Smooth muscle cell (in vitro differentiated cells): ENCODE measurements around the gene OR4F15. TPM values are rescaled to one million over a fixed set of nuclear protein-coding genes. Genes with fewer than 3 reads are reported as not detected.

Source experiments
- DNase-seq: peaks from one replicate; lab custom pipeline; 2025; ENCODE audit not compliant: unreplicated experiment; lab: John Stamatoyannopoulos, UW
- H2AFZ ChIP-seq: fragments of 200-600 bp; sonication (generic); 2 replicates; pipeline ENCODE4 v1.6.0; 2016; ENCODE audit warnings: antibody characterized with exemption, low read depth, mild to moderate bottlenecking
- H3F3A ChIP-seq: fragments of 200-600 bp; sonication (generic); 2 replicates; pipeline ENCODE4 v1.6.0; 2017; ENCODE audit warnings: antibody characterized with exemption, low read depth
- H3K27ac ChIP-seq: fragments of 200-600 bp; sonication (generic); 2 replicates; pipeline ENCODE4 v1.5.1; 2016; ENCODE audit warnings: low read depth, mild to moderate bottlenecking
- H3K27me3 ChIP-seq: fragments of 200-600 bp; sonication (generic); 2 replicates; pipeline ENCODE4 v1.6.1; 2016; ENCODE audit warnings: low read depth, mild to moderate bottlenecking
- H3K36me3 ChIP-seq: fragments of 200-600 bp; sonication (generic); 2 replicates; pipeline ENCODE4 v1.5.1; 2016; ENCODE audit warnings: low read depth
- H3K4me1 ChIP-seq: fragments of 200-600 bp; sonication (generic); 2 replicates; pipeline ENCODE4 v1.5.1; 2016; ENCODE audit warnings: low read depth
- H3K4me2 ChIP-seq: fragments of 200-600 bp; sonication (generic); 2 replicates; pipeline ENCODE4 v1.6.0; 2016; ENCODE audit warnings: mild to moderate bottlenecking
- H3K4me3 ChIP-seq: fragments of 200-600 bp; sonication (generic); 2 replicates; pipeline ENCODE4 v1.5.1; 2016; ENCODE audit warnings: mild to moderate bottlenecking
- H3K79me2 ChIP-seq: fragments of 200-600 bp; sonication (generic); 2 replicates; pipeline ENCODE4 v1.6.0; 2016; ENCODE audit warnings: low read depth, mild to moderate bottlenecking
- H3K9ac ChIP-seq: fragments of 200-600 bp; sonication (generic); 2 replicates; pipeline ENCODE4 v1.6.0; 2016; ENCODE audit warnings: low read depth
- H3K9me3 ChIP-seq: fragments of 200-600 bp; sonication (generic); replicated peaks from 2 replicates; pipeline ENCODE4 v1.5.1; 2016; ENCODE audit warnings: low read depth
- H4K20me1 ChIP-seq: fragments of 200-600 bp; sonication (generic); 2 replicates; pipeline ENCODE4 v1.6.0; 2016; ENCODE audit warnings: low read depth
- WGBS: methylation state at CpG from one replicate; pipeline ENCODE4 v1.1.7; 2016; ENCODE audit warnings: low lambda C conversion rate; 5-methylcytosine and 5-hydroxymethylcytosine counted together
- polyA plus RNA-seq: library from polyadenylated mRNA; unstranded; fragments of >200 nt; fragmentation: Nextera tagmentation; extraction: Ambion mirVana; gene quantifications from 2 replicates; pipeline ENCODE4 v1.2.1, GENCODE V29; 2016
- small RNA-seq: library from RNA; depleted of rRNA; stranded (forward); fragments of <200 nt; gene quantifications from one replicate; pipeline ENCODE3, GENCODE V24; 2014
- total RNA-seq: library from RNA; depleted of rRNA; stranded (reverse); fragments of >200 nt; gene quantifications from 2 replicates; pipeline ENCODE4 v1.2.3, GENCODE V29; 2014
- TF ChIP-seq, protein P1 (sequence below): fragments of 200-600 bp; sonication (generic); IDR thresholded peaks from 2 replicates; pipeline ENCODE4 v1.5.1; 2017; ENCODE audit warnings: borderline replicate concordance, mild to moderate bottlenecking, antibody characterized with exemption; ENCODE audit not compliant: insufficient read depth, poor library complexity, severe bottlenecking

The OR4F15 gene
- total and polyA plus RNA-seq, 2 experiments from 2014 or later = not detected

DNA sequence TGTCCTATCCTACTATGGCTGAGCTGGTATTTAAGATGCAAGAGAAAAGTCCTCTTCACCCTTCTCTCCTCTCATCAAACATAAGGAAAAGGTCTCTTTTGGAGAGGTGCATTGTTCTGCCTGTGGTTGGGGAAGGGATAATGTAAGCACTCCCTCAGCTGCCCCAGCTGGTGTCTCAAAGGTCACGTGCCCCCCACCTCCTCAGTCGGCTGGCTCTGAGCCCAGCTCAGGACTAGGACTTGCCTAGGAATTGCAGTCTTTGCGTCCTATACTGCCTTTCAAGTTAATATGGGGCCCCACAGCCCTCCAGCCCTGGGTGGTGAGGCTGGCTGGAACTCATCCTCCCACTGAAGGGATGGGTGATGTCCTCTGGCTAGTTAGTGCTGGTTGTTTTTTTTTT lies 29.7 kb downstream of the OR4F15 start:
- H3K27me3 ChIP-seq = peaks cover 9% of the 10 kb centered on the region
- no peak overlapping the region for H3K27ac ChIP-seq
- H3K4me2 ChIP-seq = no peak overlapping the region
- H2AFZ ChIP-seq = no peak overlapping the region
- TF ChIP-seq, protein P1, sequence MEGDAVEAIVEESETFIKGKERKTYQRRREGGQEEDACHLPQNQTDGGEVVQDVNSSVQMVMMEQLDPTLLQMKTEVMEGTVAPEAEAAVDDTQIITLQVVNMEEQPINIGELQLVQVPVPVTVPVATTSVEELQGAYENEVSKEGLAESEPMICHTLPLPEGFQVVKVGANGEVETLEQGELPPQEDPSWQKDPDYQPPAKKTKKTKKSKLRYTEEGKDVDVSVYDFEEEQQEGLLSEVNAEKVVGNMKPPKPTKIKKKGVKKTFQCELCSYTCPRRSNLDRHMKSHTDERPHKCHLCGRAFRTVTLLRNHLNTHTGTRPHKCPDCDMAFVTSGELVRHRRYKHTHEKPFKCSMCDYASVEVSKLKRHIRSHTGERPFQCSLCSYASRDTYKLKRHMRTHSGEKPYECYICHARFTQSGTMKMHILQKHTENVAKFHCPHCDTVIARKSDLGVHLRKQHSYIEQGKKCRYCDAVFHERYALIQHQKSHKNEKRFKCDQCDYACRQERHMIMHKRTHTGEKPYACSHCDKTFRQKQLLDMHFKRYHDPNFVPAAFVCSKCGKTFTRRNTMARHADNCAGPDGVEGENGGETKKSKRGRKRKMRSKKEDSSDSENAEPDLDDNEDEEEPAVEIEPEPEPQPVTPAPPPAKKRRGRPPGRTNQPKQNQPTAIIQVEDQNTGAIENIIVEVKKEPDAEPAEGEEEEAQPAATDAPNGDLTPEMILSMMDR = no peak
- H3K9ac ChIP-seq = no peak overlapping the region
- WGBS = 89% methylated on average over 3 of the region's 3 CpGs
- DNase-seq = no peak
- no peaks in the 10 kb centered on the region for H3K79me2 ChIP-seq
- no peaks in the 10 kb centered on the region for H3K9me3 ChIP-seq
- H4K20me1 ChIP-seq = no peaks in the 10 kb centered on the region
- H3K36me3 ChIP-seq = no peaks in the 10 kb centered on the region
- H3K4me3 ChIP-seq = no peak overlapping the region
- no peaks in the 10 kb centered on the region for H3F3A ChIP-seq
- H3K4me1 ChIP-seq = no peaks in the 10 kb centered on the region

DNA sequence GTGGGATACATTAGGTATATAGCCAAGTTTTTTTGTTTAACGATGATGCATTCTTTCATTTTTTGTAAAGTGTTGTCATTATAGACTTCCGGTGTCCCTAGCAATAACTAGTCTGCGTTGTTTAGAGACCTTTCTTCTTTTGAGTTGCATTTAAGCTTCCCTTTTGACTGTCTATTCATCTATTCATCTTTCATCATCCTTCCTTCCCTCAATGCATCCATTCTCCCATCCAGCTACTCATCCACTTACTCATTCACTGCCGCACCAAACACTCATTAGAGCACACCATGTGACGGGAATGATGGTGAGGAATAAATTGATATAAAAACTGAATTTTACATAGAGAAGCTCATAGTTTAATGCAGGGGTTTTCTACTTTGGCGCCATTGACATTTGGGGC lies 32.9 kb downstream of the OR4F15 start:
- H2AFZ ChIP-seq = no peak overlapping the region
- no peaks in the 10 kb centered on the region for H4K20me1 ChIP-seq
- no peak for DNase-seq
- H3K4me1 ChIP-seq = no peaks in the 10 kb centered on the region
- H3K27ac ChIP-seq = no peak overlapping the region
- no peak overlapping the region for H3K4me3 ChIP-seq
- H3K9ac ChIP-seq = no peak overlapping the region
- H3K4me2 ChIP-seq = no peak overlapping the region
- TF ChIP-seq, protein P1 = no peak
- no peaks in the 10 kb centered on the region for H3F3A ChIP-seq
- no peaks in the 10 kb centered on the region for H3K79me2 ChIP-seq
- H3K36me3 ChIP-seq = no peaks in the 10 kb centered on the region
- no peaks in the 10 kb centered on the region for H3K9me3 ChIP-seq
- H3K27me3 ChIP-seq = peaks cover 15% of the 10 kb centered on the region
- 59% methylated on average over 6 of the region's 6 CpGs for WGBS

DNA sequence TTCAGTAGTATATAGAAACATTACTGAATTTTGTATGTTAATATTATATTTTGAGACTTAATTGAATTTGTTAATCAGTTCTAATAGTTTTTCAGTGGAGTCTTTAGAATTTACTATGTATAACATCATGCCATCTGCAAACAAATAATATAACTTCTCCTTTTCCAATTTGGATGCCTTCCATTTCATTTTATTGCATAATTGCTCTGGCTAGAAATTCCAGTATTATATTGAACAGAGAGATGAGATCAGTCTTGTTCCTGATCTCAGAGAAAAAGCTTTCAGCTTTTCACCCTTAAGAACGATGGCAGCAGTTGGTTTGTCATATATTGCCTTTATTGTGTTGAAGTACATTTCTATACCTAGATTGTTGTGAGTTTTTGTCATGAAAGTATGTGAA lies 40.4 kb downstream of the OR4F15 start:
- TF ChIP-seq, protein P1 = no peak
- H3K4me1 ChIP-seq = no peaks in the 10 kb centered on the region
- H3K4me3 ChIP-seq = no peak overlapping the region
- no peak overlapping the region for H3K27ac ChIP-seq
- no peak overlapping the region for H3K9ac ChIP-seq
- H3K4me2 ChIP-seq = no peak overlapping the region
- H3K79me2 ChIP-seq = no peaks in the 10 kb centered on the region
- H3K27me3 ChIP-seq = no peaks in the 10 kb centered on the region
- H3F3A ChIP-seq = no peaks in the 10 kb centered on the region
- H4K20me1 ChIP-seq = no peaks in the 10 kb centered on the region
- DNase-seq = no peak
- 88% methylated on average over 1 of the region's 1 CpG for WGBS
- H3K9me3 ChIP-seq = no peaks in the 10 kb centered on the region
- no peaks in the 10 kb centered on the region for H3K36me3 ChIP-seq
- no peak overlapping the region for H2AFZ ChIP-seq

Small RNAs within 50 kb of the gene (small RNA-seq; reads per million reads assigned to genes)
- gene RN7SL209P = not detected

Other genes starting within 250 kb of the OR4F15 start
- gene TM2D3, start 159.8 kb upstream of the OR4F15 start, total RNA-seq = 56.9 and 60.3 TPM in 2 replicates
- 43.6 and 47.2 TPM in 2 replicates for gene TM2D3, start 159.8 kb upstream of the OR4F15 start, polyA plus RNA-seq
- gene TARS3, start 87.7 kb upstream of the OR4F15 start, total RNA-seq = 23.0 and 86.7 TPM in 2 replicates
- 20.0 and 22.8 TPM in 2 replicates for gene TARS3, start 87.7 kb upstream of the OR4F15 start, polyA plus RNA-seq
- not detected in 2 replicates for gene OR4F6, start 8.7 kb upstream of the OR4F15 start, total RNA-seq
- gene OR4F6, start 8.7 kb upstream of the OR4F15 start, polyA plus RNA-seq = not detected in 2 replicates